ENCODE results near the gene TUBGCP2. TPM values are rescaled to one million over a fixed set of nuclear protein-coding genes. Genes with fewer than 3 reads are reported as not detected.
"Not testable (repeated sequence)": the region's sequence is repeated elsewhere in the genome, so short reads cannot be mapped to it uniquely, and the experiment has no call there.

Gene TUBGCP2
- total RNA-seq, 1 donor from 2014 or later, result 42.4 TPM

DNA sequence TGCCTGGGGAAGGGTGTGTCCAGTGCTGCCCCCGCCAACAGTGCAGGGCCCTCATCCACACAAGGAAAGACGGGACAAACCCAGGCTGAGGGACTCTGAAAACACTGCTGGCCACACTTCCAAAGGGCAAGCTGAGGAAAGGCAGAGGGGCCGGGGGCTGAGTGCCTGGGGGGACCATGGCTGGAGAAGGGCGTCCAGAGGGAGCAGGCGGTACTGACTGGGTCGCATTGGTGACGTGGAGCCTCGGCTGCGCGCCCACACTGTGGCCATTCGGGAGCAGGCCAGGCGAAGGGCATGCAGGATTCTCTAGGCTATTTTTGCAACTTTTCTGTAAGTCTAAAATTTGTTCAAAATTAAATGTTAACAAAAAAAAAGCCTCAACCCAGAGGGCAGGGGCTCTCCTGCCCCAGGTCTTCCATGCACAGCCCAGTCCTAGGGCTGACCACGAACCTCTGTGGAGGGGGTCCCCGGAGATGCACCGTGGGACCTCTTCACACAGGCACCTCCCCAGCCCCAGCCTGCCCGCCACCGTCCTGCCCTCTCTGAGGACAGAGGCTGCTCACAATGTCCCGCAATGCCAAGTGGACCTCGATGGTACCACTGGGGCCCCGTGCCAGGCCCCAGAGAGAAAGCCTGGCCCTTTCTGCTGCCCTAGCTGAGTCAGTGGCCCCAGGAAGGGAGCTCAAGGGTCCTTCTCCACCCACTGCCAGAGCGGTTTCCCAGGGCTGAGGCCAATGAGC lies 42.4 kb downstream of the TUBGCP2 start:
- DNase-seq, result no peak

- not testable (repeated sequence) for DNase-seq
Observed at GRCh38 chr10:133265052-133265451, 43.6 kb downstream of the TUBGCP2 start.

- no peak for DNase-seq
Observed at GRCh38 chr10:133264461-133264860, 44.2 kb downstream of the TUBGCP2 start.

DNA sequence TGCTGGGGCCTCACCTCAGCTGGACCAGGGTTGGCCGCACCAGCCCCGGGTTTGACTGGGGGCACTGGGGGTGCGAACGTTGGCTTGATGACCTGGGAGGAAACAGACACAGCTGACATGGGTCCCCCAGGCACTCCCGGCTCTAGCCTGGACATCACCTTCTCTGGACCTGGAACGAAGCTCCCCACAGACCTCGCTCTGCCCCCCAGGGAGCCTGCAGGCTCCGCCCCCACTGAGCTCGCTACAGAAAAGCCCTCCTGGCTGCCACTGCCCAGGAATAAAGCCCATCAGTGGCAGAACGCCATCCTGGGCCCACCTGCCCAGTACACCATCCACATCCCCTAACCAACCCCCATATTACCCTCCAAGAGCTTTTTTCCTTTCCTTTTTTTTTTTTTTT lies 45.0 kb downstream of the TUBGCP2 start:
- DNase-seq, result no peak

GRCh38 chr10:133262696-133263095 lies 46.0 kb downstream of the TUBGCP2 start:
- no peak for DNase-seq

GRCh38 chr10:133261726-133262325 lies 46.8 kb downstream of the TUBGCP2 start:
- peak; percentile 67 for DNase-seq

DNA sequence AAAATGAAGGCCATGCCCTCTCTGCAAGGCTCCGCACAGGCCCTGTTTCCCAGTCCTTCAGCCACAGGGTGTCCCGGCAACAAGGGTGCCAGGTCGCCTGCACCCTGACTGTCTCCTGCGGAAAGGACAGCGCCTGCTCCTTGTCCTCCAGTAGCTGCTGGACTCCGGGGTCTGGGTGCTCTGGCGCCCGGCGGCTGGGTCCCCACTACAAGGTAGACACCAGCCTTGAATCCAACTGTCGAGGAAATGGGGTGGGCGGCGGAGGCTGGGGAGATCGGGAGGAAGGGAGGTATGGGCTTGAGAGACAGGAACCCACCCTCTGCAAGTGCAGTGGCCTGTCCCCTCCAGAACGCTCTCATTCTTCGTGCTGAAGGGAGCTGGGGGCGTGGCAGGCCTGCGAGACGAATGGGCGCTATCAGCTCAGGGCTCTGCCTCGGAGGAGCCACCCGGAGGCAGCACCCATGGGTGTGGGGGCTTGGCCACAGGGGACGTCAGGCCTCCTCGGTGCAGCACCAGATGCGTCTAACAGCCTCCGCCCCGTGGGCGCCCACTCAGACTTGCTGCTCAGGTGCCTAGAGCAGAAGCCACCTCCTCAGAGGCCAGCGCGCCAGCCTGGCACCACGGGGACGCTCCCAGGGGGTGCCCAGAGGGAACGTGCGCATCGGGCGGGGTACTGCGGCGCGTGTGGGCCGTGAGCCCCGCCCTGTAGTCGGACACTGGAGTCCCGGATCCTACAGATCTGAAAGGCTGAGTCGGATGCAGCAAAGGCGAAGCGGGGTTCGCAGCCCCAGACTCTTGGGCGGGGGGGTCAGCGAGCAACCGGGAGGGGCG lies 47.6 kb downstream of the TUBGCP2 start:
- DNase-seq, result peak; percentile 24

DNA sequence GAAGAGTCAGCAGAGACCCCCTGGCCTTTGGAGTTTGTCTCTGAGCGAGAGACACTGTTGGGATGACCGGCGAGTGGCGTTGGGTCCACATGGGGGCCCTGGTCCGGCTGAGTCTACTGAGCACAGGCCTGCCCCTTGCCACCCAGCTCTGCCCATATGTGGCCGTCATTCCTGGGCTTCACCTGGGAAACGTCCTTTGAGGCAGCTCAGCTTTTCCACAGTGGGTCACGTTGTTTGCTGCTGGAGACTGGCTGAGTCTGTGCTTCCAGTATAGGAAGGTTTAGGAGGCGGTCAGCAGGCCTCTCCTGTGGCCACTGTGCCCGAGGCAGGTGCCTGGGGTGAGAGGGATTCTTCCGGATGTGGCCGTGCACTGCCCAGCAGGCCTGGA lies 49.1 kb downstream of the TUBGCP2 start:
- DNase-seq, result no peak

GRCh38 chr10:133258818-133259601 lies 49.7 kb downstream of the TUBGCP2 start:
- DNase-seq, result peak; percentile 35

- no peak for DNase-seq
Observed at GRCh38 chr10:133258066-133258817, 50.4 kb downstream of the TUBGCP2 start.

DNA sequence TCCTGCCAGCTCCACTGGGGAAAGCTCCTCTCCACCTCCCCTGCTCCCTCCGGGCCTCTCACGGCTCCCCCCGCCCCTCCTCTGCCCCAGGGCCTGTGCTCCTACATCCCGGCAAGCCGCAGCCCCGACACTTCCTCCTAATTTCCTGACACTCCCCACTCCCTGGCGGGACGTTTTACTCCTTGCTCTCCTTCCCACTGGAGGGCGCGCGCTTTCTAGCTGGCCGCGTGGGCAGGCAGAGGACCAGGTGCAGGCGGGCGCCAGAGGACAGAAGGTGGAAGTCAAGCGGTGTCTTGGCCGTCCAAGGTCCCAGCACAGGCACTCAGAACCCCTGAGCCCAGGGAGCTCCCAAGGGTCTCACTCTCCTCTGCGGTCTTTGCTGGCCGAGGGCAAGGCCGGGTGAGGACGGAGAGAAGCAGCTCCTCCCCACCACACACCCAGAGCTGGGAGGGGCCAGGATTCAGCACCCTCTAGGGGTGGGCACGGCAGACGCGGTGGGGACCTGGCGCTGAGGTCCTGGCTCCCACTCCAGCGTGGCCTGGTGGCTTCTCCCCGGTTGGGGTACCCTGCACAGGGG lies 51.1 kb downstream of the TUBGCP2 start:
- DNase-seq, result no peak

- DNase-seq, result no peak
Observed at GRCh38 chr10:133255323-133255722, 53.3 kb downstream of the TUBGCP2 start.

- DNase-seq, result no peak
Observed at GRCh38 chr10:133254421-133255120, 54.1 kb downstream of the TUBGCP2 start.

DNA sequence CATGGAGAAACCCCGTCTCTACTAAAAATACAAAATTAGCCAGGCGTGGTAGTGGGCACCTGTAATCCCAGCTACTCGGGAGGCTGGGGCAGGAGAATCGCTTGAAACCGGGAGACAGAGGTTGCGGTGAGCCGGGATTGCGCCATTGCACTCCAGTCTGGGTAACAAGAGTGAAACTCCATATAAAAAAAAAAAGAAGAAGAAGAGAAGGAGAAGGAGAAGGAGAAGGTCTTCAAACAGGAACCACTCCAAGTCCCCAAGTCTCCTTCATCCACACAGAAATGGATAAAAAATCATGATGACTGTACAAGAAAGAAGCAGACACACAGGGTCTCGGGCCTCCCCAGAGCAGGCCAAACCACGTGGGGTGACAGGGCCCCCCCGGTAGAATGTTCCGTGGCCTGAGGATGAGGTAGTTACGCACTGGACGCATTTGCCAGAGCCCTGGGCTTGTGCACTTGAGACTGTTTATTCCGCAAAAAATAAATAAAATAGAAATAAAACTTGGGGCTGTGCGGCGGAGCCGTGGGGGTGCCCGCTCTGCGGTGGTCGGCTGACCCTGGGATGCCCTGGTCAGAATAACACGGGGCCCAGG lies 55.2 kb downstream of the TUBGCP2 start:
- DNase-seq, result no peak

- DNase-seq, result no peak
Observed at GRCh38 chr10:133252223-133252552, 56.5 kb downstream of the TUBGCP2 start.

DNA sequence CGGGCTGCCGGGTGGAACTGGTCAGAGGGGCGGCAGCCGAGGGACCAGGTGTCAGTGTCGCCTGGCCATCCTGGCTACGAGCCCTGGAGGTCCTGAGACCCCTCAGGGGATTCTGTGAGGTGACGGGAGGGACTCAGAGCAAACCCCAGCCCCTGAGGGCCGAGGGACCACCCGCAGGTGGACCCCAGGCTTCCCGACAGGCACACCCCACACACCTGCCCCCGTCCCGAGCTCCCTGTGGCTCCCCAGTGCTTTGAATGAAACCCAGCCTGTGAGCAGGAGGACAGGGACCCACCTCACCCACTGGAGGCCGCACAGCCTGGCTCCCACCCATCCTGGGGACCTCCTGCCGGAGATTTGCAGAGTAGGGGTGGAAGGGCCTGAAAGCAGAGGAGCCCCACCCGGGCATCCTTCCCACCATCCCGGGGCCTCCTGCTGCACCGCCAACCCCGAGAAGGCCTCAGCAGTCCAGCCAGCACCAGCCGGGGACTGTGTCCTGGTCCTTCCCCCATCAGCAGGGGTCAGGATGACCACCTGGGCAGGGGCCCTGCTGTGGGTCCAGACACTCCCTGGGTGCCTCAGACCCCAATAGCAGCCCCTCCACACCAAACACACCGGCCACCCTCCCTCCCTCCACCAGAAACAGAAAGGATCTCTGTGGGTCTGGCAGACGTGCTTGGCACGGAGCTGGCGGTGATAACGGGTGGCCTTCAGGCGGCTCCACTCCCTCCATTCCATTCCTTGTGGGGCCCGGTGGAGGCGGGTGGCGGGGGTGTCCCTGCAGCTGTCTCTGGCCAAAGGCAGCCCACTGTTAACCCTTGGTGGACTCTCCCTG lies 57.1 kb downstream of the TUBGCP2 start:
- DNase-seq, result no peak

GRCh38 chr10:133249975-133250754 lies 58.5 kb downstream of the TUBGCP2 start:
- DNase-seq, result no peak

DNA sequence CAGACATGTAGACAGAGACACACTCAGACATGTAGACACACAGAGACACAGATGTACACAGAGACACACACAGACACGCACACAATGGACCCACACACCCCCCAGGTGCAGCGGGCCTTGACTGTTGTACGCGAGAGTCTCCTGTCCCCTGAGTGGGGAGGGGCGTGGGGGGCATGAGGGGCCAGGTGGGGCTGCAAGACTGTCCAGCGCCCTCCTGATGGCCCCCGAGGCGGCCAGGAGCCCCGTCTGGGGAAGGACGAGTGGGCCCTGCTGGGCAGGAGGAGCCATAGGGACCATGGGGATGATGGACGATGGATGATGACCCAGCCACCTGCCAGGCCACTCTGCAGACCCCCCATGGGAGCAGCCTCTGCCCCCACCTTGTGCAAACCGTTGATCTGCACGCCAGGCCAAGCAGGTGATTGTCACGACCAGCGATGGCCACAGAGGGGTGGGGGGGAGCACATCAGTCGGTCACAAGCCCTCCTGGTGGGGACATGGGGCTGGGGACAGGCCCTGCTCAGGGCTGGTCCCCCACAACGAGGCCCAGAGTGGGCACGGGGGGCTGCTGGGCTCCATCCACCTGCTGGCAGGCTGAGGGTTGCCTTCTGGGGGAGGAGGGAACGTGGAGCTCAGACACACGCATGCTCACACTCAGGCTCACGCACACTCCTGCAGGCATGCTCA lies 59.4 kb downstream of the TUBGCP2 start:
- no peak for DNase-seq

Data from occipital lobe (tissue), 2 donors.